ENCODE results near the gene PSMF1.
"Not testable (repeated sequence)": the region's sequence is repeated elsewhere in the genome, so short reads cannot be mapped to it uniquely, and the experiment has no call there.

The PSMF1 gene

DNA sequence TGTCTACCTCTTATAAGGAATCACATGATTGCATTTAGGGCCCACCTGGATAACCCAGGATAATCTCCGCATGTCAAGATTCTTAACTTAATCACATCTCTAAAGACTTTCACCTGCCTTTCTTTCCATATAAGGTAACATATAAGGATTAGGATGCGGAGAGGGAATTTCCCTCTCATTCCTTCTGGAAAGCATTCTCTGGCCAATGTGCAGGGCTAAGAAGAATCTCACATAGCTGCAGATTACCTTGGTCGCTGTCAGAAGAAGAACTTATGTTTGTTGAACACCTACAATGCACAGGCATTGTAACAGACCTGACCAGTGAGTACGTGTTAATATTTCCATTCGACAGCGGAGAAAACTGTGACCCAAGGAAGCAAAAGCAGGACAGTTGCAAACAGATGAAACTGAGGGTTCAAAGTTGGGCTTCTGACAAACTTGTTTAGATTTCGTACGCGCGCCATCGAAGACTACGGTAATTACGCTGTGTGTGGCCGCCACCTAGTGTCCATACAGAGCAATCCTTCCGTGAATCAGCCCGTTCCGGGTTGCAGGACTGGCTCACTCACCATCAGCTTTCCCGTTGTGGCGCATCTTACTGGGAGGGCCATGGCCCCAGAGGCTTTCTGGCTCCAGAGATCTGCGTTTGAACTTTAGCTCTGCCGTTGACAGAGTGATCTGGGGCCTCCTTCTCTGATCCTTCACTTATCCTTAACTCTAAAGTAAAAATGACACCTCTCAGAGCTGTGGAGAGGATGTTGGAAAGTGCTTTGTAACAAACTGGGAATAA, 94.4 kb downstream of the PSMF1 start:
- DNase-seq = peak in 50 of 58 donors; percentile 4 to 77 (median 34)

DNA sequence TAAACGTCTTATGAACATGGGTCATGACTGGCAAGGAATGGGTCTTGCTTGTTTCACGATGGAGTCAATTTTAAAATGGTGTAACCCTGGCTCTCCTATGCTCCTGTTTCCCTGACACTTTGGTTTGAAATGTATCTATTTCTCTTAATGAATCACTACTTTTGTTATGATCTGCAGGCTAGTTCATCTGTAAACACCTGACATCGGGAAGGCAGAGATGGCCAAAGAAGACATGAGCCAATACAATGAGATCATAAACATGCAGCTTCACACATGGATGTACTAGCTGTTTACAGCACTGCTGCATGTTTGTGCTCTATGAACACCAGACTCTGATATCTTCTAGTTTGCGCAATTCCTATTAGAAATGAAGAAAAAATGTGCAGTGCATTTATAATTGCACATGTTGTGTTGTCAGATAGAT, 96.4 kb downstream of the PSMF1 start:
- no peak for DNase-seq

GRCh38 chr20:1215386-1216170, 97.2 kb downstream of the PSMF1 start:
- no peak for DNase-seq

DNA sequence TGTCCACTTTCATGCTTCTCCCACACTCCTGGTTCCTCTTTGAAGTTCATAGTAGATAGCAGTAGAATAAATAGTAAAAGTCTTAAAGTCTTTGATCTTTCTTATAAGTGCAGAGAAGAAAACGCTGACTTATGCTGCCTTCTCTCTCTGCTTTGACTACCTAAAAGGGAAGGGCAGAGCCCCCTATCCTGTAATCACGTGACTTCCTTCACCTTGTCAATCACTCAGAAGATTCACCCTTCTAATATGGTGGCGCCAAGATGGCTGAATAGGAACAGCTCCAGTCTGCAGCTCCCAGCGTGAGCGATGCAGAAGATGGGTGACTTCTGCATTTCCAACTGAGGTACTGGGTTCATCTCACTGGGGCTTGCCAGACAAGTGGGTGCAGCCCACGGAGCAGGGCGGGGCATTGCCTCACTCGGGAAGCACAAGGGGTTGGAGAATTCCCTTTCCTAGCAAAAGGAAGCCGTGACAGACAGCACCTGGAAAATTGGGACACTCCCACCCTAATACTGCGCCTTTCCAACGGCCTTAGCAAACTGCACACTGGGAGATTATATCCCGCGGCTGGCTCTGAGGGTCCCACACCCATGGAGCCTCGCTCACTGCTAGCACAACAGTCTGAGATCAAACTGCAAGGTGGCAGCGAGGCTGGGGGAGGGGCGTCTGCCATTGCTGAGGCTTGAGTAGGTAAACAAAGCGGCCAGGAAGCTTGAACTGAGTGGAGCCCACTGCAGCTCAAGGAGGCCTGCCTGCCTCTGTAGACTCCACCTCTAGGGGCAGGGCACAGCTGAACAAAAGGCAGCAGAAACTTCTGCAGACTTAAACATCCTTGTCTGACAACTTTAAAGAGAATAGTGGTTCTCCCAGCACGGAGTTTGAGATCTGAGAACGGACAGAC, 98.4 kb downstream of the PSMF1 start:
- DNase-seq = not testable (repeated sequence)
